ENCODE measurements around the gene ATRNL1.

ATRNL1 gene

DNA sequence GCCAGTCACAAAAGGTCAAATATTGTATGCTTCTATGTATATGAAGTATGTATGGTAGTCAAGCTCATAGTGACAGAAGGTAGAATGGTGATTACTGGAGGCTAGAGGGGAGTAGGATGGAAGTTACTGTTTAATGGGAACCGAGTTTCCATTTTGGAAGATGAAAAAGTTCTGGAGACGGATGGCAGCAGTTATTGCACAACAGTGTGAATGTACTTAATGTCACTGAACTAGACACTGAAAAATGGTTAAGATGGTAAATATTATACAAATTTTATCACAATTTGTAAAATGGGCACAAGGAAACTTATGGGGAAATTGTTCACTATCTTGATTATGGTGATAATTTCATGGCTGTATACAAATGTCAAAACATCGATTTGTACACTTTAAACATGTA is 895.2 kb downstream of the ATRNL1 start:
- TF ChIP-seq, protein P1, sequence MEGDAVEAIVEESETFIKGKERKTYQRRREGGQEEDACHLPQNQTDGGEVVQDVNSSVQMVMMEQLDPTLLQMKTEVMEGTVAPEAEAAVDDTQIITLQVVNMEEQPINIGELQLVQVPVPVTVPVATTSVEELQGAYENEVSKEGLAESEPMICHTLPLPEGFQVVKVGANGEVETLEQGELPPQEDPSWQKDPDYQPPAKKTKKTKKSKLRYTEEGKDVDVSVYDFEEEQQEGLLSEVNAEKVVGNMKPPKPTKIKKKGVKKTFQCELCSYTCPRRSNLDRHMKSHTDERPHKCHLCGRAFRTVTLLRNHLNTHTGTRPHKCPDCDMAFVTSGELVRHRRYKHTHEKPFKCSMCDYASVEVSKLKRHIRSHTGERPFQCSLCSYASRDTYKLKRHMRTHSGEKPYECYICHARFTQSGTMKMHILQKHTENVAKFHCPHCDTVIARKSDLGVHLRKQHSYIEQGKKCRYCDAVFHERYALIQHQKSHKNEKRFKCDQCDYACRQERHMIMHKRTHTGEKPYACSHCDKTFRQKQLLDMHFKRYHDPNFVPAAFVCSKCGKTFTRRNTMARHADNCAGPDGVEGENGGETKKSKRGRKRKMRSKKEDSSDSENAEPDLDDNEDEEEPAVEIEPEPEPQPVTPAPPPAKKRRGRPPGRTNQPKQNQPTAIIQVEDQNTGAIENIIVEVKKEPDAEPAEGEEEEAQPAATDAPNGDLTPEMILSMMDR (IDR thresholded peaks at IDR 0.05): no peak

- TF ChIP-seq, protein P1 (IDR thresholded peaks at IDR 0.05): no peak
Observed at GRCh38 chr10:115989621-115990020, 896.5 kb downstream of the ATRNL1 start.

DNA sequence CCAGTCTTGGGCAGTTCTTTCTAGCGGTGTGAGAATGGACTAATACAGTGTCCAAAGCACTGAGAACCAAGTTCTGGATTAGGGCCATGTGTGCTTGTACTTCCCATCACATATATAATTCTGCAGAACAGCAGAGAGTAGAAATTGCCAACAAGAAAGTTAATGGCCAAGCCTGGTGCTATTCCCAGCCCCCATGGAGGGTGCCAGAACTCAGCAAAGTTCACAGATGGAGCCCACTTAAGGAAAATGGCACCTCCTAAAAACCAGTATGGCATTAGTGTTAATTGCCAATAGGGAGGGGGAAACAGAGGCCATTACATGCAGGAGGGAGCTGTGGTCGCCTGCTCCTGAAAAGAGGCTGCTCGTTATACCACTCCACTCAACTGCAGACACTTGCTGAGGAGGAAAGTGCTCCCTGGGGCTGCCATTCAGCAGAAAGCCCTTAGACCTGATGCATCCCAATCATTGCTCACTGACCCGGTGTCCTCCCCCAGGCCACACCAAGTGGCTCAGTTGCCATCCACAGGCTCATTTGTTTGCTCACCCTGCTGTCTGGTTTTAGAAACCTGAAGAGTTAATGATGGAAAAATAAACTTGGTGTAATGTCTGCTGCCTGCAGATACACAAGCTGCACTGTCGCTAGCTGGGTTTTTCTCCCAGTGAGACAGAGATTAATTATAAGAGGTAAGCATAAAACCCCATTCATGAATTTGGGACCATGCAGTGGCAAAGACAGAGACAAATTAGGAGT is 899.2 kb downstream of the ATRNL1 start:
- TF ChIP-seq, protein P1 (IDR thresholded peaks at IDR 0.05): no peak

DNA sequence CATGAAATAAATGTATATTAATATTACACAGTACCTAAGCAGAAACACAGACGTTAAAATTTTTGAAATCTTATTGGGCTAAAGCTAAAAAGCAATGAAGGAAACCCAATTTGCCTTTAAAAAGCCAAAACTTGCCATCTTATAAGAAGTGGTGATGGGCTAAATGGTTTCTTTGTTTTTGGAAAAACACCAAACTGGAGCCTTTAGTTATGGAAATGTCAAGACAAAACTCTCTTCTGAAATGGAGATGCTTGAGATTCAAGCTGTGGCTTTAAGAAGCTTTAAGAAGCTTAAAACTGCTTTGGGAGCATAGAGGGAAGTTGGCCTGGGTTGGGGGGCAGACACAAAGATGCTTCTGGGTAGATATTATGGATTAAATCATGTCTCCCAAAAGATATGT is 902.9 kb downstream of the ATRNL1 start:
- TF ChIP-seq, protein P1 (IDR thresholded peaks at IDR 0.05): no peak

GRCh38 chr10:115998301-115998700 is 905.1 kb downstream of the ATRNL1 start:
- TF ChIP-seq, protein P1 (IDR thresholded peaks at IDR 0.05): no peak

Measured in LNCAP (cell line).